HepG2 (cell line): Measurements from ENCODE around the gene PRDX6. TPM values are rescaled to one million over a fixed set of nuclear protein-coding genes. Genes with fewer than 3 reads are reported as not detected.

Experiments
- ATAC-seq: fragments of 200-7000 bp; cut with Tn5 transposase; 3 replicates; pipeline ENCODE4 v1.9.1; 2020; ENCODE audit warnings: mild to moderate bottlenecking, moderate library complexity
- BruUV-seq: library from RNA; stranded (reverse); fragments of 400-500 nt; replicated peaks from 2 replicates; lab custom pipeline; 2021; lab: Mats Ljungman, UMichigan
- CTCF ChIA-PET: fragments of 300-600 bp; formaldehyde crosslinking; extraction: SDS; loops from one replicate; lab custom pipeline; 2021; ENCODE audit warnings: low total read pairs, inconsistent platforms, low intra/inter-chr PET ratio; lab: Yijun Ruan, JAX
- POLR2A ChIA-PET: fragments of 350-600 bp; sonication (Branson Sonifier 250); formaldehyde crosslinking; loops from one replicate; lab custom pipeline; 2020; ENCODE audit warnings: antibody characterized with exemption, inconsistent platforms; lab: Yijun Ruan, JAX
- DNase-seq: peaks from one replicate; pipeline ENCODE4 v3.0.0-alpha.2; 2015; ENCODE audit warnings: low spot score
- FAIRE-seq: peaks from 3 replicates; lab custom pipeline; 2011; peaks lifted over from hg19 to GRCh38; lab: Jason Lieb, UNC
- H2AFZ ChIP-seq: one replicate; pipeline ENCODE4 v1.6.1; 2011; ENCODE audit warnings: low read length, inconsistent platforms
- H3K27ac ChIP-seq: fragments of 300-600 bp; 3 replicates; pipeline ENCODE4 v1.8.0; 2011; ENCODE audit warnings: mixed run types, mild to moderate bottlenecking, mixed read lengths, low read length, inconsistent platforms; ENCODE audit not compliant: insufficient read depth; ENCODE audit errors: extremely low read length
- H3K27me3 ChIP-seq, 2 experiments: fragments of 200-600 bp in 1 of 2; 2 replicates in 1 of 2; 3 replicates in 1 of 2; pipeline versions ENCODE4 v1.6.0 to v1.8.0; 2011; ENCODE audit warnings: low read length in 2 of 2, mild to moderate bottlenecking in 2 of 2, moderate library complexity in 2 of 2, inconsistent platforms in 1 of 2; ENCODE audit not compliant: insufficient read depth in 2 of 2, control insufficient read depth in 1 of 2
- H3K36me3 ChIP-seq, 2 experiments: fragments of 200-600 bp in 1 of 2; replicated peaks in 1 of 2; 2 replicates in 1 of 2; 3 replicates in 1 of 2; pipeline versions ENCODE4 v1.5.1 to v1.8.0; 2011; ENCODE audit warnings: low read length in 2 of 2, inconsistent platforms in 1 of 2; ENCODE audit not compliant: insufficient read depth in 2 of 2, control insufficient read depth in 1 of 2
- H3K4me1 ChIP-seq: 2 replicates; pipeline ENCODE4 v1.5.1; 2012; ENCODE audit warnings: low read length, inconsistent platforms; ENCODE audit not compliant: insufficient read depth
- H3K4me2 ChIP-seq: 2 replicates; pipeline ENCODE4 v1.6.0; 2011; ENCODE audit warnings: low read depth, low read length, inconsistent platforms
- H3K4me3 ChIP-seq, 3 experiments: fragments of 200-600 bp in 1 of 3; sonication (generic), shearing (Covaris generic) in 1 of 3; replicated peaks in 1 of 3; 2 replicates each; pipeline ENCODE4 v1.5.1; 2011 to 2016; ENCODE audit warnings: low read length in 3 of 3, inconsistent platforms in 2 of 3, low read depth in 2 of 3, mild to moderate bottlenecking in 2 of 3, control low read depth in 1 of 3, mixed read lengths in 1 of 3; ENCODE audit not compliant: insufficient read depth in 1 of 3
- H3K79me2 ChIP-seq: one replicate; pipeline ENCODE4 v1.6.1; 2011; ENCODE audit warnings: low read length, inconsistent platforms; ENCODE audit not compliant: insufficient read depth
- H3K9ac ChIP-seq: 2 replicates; pipeline ENCODE4 v1.6.0; 2011; ENCODE audit warnings: mild to moderate bottlenecking, low read depth, low read length, inconsistent platforms; ENCODE audit not compliant: insufficient read depth
- H3K9me3 ChIP-seq: 2 replicates; pipeline ENCODE4 v1.5.1; 2012; ENCODE audit warnings: mild to moderate bottlenecking, low read length
- H4K20me1 ChIP-seq: 2 replicates; pipeline ENCODE4 v1.6.0; 2011; ENCODE audit warnings: inconsistent platforms, mild to moderate bottlenecking, low read length, moderate library complexity; ENCODE audit not compliant: insufficient read depth
- BORCS8-MEF2B ChIP-seq: sonication (generic); formaldehyde crosslinking; IDR thresholded peaks from 2 replicates; pipeline ENCODE4 v1.8.0; 2022; ENCODE audit warnings: mild to moderate bottlenecking, missing genetic modification reagents
- DNMT1 ChIP-seq: sonication (generic); formaldehyde crosslinking; IDR thresholded peaks from 2 replicates; pipeline ENCODE4 v1.5.1; 2020; ENCODE audit warnings: mild to moderate bottlenecking, missing genetic modification reagents
- JUN ChIP-seq: sonication (generic); formaldehyde crosslinking; IDR thresholded peaks from 2 replicates; pipeline ENCODE4 v1.4.0; 2020; ENCODE audit warnings: mild to moderate bottlenecking, missing genetic modification reagents
- MEIS2 ChIP-seq: sonication (generic); formaldehyde crosslinking; IDR thresholded peaks from 2 replicates; pipeline ENCODE4 v1.9.0; 2021; ENCODE audit warnings: mild to moderate bottlenecking, missing genetic modification reagents
- NFYB ChIP-seq: sonication (generic); formaldehyde crosslinking; IDR thresholded peaks from 2 replicates; pipeline ENCODE4 v1.4.0; 2020; ENCODE audit warnings: missing genetic modification reagents
- NR1H2 ChIP-seq: sonication (generic); formaldehyde crosslinking; IDR thresholded peaks from 2 replicates; pipeline ENCODE4 v1.8.1; 2022; ENCODE audit warnings: low read depth, missing genetic modification reagents, borderline replicate concordance
- PHB2 ChIP-seq: fragments of 450-650 bp; IDR thresholded peaks from 2 replicates; pipeline ENCODE4 v1.6.1; 2018; ENCODE audit not compliant: partially characterized antibody
- TBX3 ChIP-seq: fragments of 450-650 bp; IDR thresholded peaks from 2 replicates; pipeline ENCODE4 v1.6.1; 2017; ENCODE audit warnings: antibody characterized with exemption, mild to moderate bottlenecking, inconsistent platforms, borderline replicate concordance
- ZNF30 ChIP-seq: sonication (generic); formaldehyde crosslinking; IDR thresholded peaks from 2 replicates; pipeline ENCODE4 v1.5.0; 2020; ENCODE audit warnings: mild to moderate bottlenecking, missing genetic modification reagents
- ZNF335 ChIP-seq: sonication (generic); formaldehyde crosslinking; IDR thresholded peaks from 2 replicates; pipeline ENCODE4 v1.4.0; 2020; ENCODE audit warnings: missing genetic modification reagents
- ZNF570 ChIP-seq: sonication (generic); formaldehyde crosslinking; IDR thresholded peaks from 2 replicates; pipeline ENCODE4 v1.4.0; 2020; ENCODE audit warnings: mild to moderate bottlenecking, missing genetic modification reagents, borderline replicate concordance
- WGBS: methylation state at CpG from one replicate; pipeline ENCODE4 v1.1.6; 2017; ENCODE audit warnings: low lambda C conversion rate; 5-methylcytosine and 5-hydroxymethylcytosine counted together
- in situ Hi-C: cut with HindIII; loops from 2 replicates; pipeline ENCODE4 v1.10.0; 2017; ENCODE audit warnings: low pct_unique_long_range_greater_than_20kb; ENCODE audit not compliant: extremely low pct_ligation_motif_present
- intact Hi-C: fragments of 100-400 bp; cut with micrococcal nuclease; formaldehyde crosslinking; loops from one replicate; pipeline ENCODE4 v1.10.0; 2022; ENCODE audit not compliant: unreplicated experiment
- polyA plus RNA-seq, 8 experiments: library from polyadenylated mRNA; depleted of rRNA in 3 of 8; stranded (reverse) in 7 of 8; unstranded in 1 of 8; fragments of >200 nt; fragmentation: Illumina TruSeq in 4 of 8; extraction: Trizol in 4 of 8; gene quantifications; 2 replicates each; pipeline versions ENCODE4 v1.2.1 to v1.2.3, GENCODE V29; 2011 to 2016; ENCODE audit warnings: low read depth in 4 of 8, missing spikeins in 1 of 8, mixed read lengths in 1 of 8; ENCODE audit not compliant: insufficient read depth in 1 of 8
- total RNA-seq, 5 experiments: library from RNA; depleted of rRNA; stranded (reverse); fragments of >200 nt; fragmentation: Illumina TruSeq; extraction: Trizol; gene quantifications; 2 replicates each; pipeline ENCODE4 v1.2.3, GENCODE V29; 2016; ENCODE audit warnings: low read depth in 1 of 5
- TF ChIP-seq, protein P1 (sequence below): sonication (generic); formaldehyde crosslinking; conservative IDR thresholded peaks from 2 replicates; pipeline ENCODE4 v1.5.0; 2020; ENCODE audit warnings: missing genetic modification reagents
- TF ChIP-seq, protein P2 (sequence below): sonication (generic); formaldehyde crosslinking; IDR thresholded peaks from 2 replicates; pipeline ENCODE4 v1.9.0; 2021; ENCODE audit warnings: mild to moderate bottlenecking, missing genetic modification reagents
- TF ChIP-seq, protein P3 (sequence below): sonication (generic); formaldehyde crosslinking; IDR thresholded peaks from 2 replicates; pipeline ENCODE4 v1.4.0; 2020; ENCODE audit warnings: mild to moderate bottlenecking, missing genetic modification reagents

PRDX6 gene
- total and polyA plus RNA-seq, 2 of the 13 experiments (the other 11 are each of a cell fraction or from before 2014, with no cell fraction given): 224 to 309 TPM

DNA sequence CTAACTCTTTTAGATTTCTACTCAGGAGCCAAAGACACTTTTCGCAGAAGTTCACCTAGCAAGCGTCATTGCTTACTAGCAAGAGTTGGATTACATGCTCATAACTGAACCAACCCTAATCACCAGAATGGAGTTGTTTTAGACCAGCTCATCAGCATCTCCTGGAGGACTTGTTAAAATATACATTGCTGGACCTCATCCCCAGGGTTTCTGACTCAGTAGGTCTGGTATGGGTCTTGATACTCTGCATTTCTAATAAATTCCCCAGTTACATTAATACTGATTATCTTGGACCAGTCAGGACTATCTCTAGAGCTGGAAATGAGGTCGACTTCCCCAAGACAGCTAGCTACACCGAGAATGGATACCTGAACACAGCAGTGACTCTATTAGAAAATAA lies 9.7 kb upstream of the PRDX6 start (continued):
- TF ChIP-seq, protein P1, sequence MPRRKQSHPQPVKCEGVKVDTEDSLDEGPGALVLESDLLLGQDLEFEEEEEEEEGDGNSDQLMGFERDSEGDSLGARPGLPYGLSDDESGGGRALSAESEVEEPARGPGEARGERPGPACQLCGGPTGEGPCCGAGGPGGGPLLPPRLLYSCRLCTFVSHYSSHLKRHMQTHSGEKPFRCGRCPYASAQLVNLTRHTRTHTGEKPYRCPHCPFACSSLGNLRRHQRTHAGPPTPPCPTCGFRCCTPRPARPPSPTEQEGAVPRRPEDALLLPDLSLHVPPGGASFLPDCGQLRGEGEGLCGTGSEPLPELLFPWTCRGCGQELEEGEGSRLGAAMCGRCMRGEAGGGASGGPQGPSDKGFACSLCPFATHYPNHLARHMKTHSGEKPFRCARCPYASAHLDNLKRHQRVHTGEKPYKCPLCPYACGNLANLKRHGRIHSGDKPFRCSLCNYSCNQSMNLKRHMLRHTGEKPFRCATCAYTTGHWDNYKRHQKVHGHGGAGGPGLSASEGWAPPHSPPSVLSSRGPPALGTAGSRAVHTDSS (CRISPR knock-in tag): no peak

DNA sequence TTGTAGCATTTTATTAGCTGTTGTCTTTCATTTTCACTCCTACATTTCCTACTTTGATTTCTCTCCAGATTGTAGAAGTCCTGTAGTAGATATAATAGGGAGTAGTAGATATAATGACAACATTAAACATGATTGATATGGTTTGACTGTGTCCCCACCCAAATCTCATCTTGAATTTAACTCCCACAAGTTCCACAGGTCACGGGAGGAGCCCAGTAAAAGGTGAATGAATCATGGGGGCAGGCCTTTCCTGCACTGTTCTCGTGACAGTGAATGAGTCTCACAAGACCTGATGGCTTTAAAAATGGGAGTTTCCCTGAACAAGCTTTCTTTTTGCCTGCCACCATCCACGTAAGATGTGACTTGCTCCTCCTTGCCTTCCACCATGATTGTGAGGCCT lies 7.5 kb upstream of the PRDX6 start:
- DNase-seq: no peak
- Histone ChIP-seq H3K79me2 (peaks cover 5% of the 10 kb centered on the region), H3K27me3 (no peaks in the 10 kb centered on the region), H3K4me3 (no peak overlapping the region), H3K36me3 (no peaks in the 10 kb centered on the region), H3K9me3 (peaks cover 26% of the 10 kb centered on the region), H2AFZ (no peak overlapping the region), H4K20me1 (no peaks in the 10 kb centered on the region), H3K27ac (no peak overlapping the region), H3K4me2 (no peak overlapping the region), H3K9ac (no peak overlapping the region), H3K4me1 (peaks cover 23% of the 10 kb centered on the region)
- in situ Hi-C loops: no loop called here
- no peak for FAIRE-seq
- BruUV-seq: no TSS peak
- ChIA-PET POLR2A (no interaction called here), CTCF (no interaction called here)
- intact Hi-C loops: no loop called here
- no peak for ATAC-seq
- 93% methylated on average over 3 of the region's 3 CpGs for WGBS
- no peak for TF ChIP-seq NR1H2 (CRISPR knock-in tag)
- TF ChIP-seq TBX3: no peak
- no peak for TF ChIP-seq ZNF30
- no peak for TF ChIP-seq DNMT1 (CRISPR knock-in tag)
- TF ChIP-seq ZNF570 (CRISPR knock-in tag): no peak
- no peak for TF ChIP-seq MEIS2 (CRISPR knock-in tag)
- TF ChIP-seq, protein P2, sequence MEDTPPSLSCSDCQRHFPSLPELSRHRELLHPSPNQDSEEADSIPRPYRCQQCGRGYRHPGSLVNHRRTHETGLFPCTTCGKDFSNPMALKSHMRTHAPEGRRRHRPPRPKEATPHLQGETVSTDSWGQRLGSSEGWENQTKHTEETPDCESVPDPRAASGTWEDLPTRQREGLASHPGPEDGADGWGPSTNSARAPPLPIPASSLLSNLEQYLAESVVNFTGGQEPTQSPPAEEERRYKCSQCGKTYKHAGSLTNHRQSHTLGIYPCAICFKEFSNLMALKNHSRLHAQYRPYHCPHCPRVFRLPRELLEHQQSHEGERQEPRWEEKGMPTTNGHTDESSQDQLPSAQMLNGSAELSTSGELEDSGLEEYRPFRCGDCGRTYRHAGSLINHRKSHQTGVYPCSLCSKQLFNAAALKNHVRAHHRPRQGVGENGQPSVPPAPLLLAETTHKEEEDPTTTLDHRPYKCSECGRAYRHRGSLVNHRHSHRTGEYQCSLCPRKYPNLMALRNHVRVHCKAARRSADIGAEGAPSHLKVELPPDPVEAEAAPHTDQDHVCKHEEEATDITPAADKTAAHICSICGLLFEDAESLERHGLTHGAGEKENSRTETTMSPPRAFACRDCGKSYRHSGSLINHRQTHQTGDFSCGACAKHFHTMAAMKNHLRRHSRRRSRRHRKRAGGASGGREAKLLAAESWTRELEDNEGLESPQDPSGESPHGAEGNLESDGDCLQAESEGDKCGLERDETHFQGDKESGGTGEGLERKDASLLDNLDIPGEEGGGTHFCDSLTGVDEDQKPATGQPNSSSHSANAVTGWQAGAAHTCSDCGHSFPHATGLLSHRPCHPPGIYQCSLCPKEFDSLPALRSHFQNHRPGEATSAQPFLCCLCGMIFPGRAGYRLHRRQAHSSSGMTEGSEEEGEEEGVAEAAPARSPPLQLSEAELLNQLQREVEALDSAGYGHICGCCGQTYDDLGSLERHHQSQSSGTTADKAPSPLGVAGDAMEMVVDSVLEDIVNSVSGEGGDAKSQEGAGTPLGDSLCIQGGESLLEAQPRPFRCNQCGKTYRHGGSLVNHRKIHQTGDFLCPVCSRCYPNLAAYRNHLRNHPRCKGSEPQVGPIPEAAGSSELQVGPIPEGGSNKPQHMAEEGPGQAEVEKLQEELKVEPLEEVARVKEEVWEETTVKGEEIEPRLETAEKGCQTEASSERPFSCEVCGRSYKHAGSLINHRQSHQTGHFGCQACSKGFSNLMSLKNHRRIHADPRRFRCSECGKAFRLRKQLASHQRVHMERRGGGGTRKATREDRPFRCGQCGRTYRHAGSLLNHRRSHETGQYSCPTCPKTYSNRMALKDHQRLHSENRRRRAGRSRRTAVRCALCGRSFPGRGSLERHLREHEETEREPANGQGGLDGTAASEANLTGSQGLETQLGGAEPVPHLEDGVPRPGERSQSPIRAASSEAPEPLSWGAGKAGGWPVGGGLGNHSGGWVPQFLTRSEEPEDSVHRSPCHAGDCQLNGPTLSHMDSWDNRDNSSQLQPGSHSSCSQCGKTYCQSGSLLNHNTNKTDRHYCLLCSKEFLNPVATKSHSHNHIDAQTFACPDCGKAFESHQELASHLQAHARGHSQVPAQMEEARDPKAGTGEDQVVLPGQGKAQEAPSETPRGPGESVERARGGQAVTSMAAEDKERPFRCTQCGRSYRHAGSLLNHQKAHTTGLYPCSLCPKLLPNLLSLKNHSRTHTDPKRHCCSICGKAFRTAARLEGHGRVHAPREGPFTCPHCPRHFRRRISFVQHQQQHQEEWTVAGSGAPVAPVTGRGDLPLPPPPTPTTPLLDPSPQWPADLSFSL (CRISPR knock-in tag): no peak
- TF ChIP-seq, protein P3, sequence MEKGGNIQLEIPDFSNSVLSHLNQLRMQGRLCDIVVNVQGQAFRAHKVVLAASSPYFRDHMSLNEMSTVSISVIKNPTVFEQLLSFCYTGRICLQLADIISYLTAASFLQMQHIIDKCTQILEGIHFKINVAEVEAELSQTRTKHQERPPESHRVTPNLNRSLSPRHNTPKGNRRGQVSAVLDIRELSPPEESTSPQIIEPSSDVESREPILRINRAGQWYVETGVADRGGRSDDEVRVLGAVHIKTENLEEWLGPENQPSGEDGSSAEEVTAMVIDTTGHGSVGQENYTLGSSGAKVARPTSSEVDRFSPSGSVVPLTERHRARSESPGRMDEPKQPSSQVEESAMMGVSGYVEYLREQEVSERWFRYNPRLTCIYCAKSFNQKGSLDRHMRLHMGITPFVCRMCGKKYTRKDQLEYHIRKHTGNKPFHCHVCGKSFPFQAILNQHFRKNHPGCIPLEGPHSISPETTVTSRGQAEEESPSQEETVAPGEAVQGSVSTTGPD (CRISPR knock-in tag): no peak
- no peak for TF ChIP-seq ZNF335 (CRISPR knock-in tag)
- no peak for TF ChIP-seq NFYB (CRISPR knock-in tag)
- TF ChIP-seq BORCS8-MEF2B: no peak
- no peak for TF ChIP-seq JUN
- TF ChIP-seq PHB2: no peak
